Neutrophil (primary cell): ENCODE results near the gene BTBD9.

ENCODE experiments used
- H3K27ac ChIP-seq: fragments of 200-600 bp; sonication (generic); 2 replicates; pipeline ENCODE4 v1.5.1; 2016; ENCODE audit warnings: mild to moderate bottlenecking, moderate library complexity
- H3K27me3 ChIP-seq: fragments of 200-600 bp; sonication (generic); 2 replicates; pipeline ENCODE4 v1.6.0; 2016; ENCODE audit warnings: mild to moderate bottlenecking
- H3K36me3 ChIP-seq: fragments of 200-600 bp; sonication (generic); 2 replicates; pipeline ENCODE4 v1.5.1; 2017
- H3K4me1 ChIP-seq, 2 experiments: fragments of 200-600 bp in 1 of 2; sonication (generic) in 1 of 2; 1 replicate in 1 of 2; 2 replicates in 1 of 2; pipeline versions ENCODE4 v1.5.1 to v1.6.1; 2013 to 2016; ENCODE audit warnings: low read depth in 1 of 2, low read length in 1 of 2, mild to moderate bottlenecking in 1 of 2, moderate library complexity in 1 of 2; ENCODE audit not compliant: control insufficient read depth in 1 of 2, insufficient read depth in 1 of 2
- H3K4me3 ChIP-seq, 2 experiments: fragments of 200-600 bp in 1 of 2; sonication (generic) in 1 of 2; 1 replicate in 1 of 2; 2 replicates in 1 of 2; pipeline ENCODE4 v1.5.1; 2013 to 2016; ENCODE audit warnings: low read depth in 1 of 2, low read length in 1 of 2, mild to moderate bottlenecking in 1 of 2, moderate library complexity in 1 of 2
- H3K9me3 ChIP-seq: fragments of 200-600 bp; sonication (generic); 2 replicates; pipeline ENCODE4 v1.5.1; 2016
- TF ChIP-seq, protein P1 (sequence below): fragments of 200-600 bp; sonication (generic); IDR thresholded peaks from 2 replicates; pipeline ENCODE4 v1.5.1; 2016; ENCODE audit warnings: antibody characterized with exemption

Gene BTBD9

DNA sequence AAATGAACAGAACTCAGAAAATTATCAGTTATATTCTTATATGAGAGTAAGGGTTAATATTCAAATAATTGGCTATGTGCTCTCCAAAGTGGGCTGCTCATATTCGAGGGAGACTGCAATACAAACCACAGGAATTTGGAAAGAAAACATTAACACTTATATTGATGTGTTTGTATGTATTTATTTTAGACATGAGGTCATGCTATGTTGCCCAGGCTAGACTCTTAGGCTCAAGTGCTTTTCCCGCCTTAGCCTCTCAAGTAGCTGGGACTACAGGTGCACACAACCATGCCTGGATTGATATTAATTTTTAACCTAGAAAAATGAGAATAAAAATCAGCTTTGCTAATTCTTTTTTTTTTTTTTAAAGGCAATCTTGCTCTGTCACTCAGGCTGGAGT lies 35.0 kb downstream of the BTBD9 start:
- Histone ChIP-seq H3K4me1 (no peaks in the 10 kb centered on the region), H3K27ac (no peak overlapping the region), H3K36me3 (no peaks in the 10 kb centered on the region), H3K4me3 (no peak overlapping the region), H3K27me3 (no peaks in the 10 kb centered on the region), H3K9me3 (no peaks in the 10 kb centered on the region)
- TF ChIP-seq, protein P1, sequence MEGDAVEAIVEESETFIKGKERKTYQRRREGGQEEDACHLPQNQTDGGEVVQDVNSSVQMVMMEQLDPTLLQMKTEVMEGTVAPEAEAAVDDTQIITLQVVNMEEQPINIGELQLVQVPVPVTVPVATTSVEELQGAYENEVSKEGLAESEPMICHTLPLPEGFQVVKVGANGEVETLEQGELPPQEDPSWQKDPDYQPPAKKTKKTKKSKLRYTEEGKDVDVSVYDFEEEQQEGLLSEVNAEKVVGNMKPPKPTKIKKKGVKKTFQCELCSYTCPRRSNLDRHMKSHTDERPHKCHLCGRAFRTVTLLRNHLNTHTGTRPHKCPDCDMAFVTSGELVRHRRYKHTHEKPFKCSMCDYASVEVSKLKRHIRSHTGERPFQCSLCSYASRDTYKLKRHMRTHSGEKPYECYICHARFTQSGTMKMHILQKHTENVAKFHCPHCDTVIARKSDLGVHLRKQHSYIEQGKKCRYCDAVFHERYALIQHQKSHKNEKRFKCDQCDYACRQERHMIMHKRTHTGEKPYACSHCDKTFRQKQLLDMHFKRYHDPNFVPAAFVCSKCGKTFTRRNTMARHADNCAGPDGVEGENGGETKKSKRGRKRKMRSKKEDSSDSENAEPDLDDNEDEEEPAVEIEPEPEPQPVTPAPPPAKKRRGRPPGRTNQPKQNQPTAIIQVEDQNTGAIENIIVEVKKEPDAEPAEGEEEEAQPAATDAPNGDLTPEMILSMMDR = no peak

DNA sequence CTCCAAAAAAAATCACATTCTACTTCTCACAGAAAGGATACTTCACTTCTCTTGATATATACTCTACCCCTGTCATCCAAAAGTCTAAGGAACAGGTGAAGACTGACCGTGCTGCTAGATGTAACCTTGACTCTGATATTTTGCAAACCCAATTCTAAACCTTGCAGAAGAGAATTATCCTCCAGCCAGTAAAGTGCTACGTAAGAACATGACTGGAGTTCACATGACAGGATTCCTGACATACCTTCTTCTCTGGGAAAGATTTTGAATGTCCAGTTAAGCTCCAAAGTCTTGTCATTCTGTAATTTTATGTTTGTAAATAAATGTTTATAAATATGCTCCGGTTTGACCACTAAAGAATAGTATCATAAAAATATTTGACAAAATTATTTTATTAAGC lies 35.8 kb downstream of the BTBD9 start:
- Histone ChIP-seq H3K9me3 (no peaks in the 10 kb centered on the region), H3K4me3 (no peak overlapping the region), H3K36me3 (no peaks in the 10 kb centered on the region), H3K27ac (no peak overlapping the region), H3K4me1 (no peaks in the 10 kb centered on the region), H3K27me3 (no peaks in the 10 kb centered on the region)
- TF ChIP-seq, protein P1 = no peak

DNA sequence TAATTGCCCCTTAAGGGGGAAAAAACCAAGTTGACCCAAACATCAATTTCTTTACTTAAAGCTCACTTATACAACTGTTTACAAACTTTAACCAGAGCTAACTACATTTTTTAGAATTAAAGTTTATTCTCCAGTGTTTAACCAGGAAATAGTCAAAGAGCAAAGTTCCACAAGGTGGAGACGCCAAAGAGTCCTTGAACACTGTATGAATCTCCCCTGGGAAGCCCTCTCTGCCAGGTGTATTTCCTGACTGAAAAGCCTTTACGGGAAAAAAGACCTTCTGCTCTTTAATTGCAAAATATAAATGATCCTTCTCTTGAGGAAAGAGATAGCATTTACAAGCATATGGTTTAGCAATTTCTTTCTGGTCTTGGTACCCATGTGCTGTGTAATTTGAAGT lies 36.2 kb downstream of the BTBD9 start:
- no peaks in the 10 kb centered on the region for H3K27me3 ChIP-seq
- TF ChIP-seq, protein P1 = no peak
- no peaks in the 10 kb centered on the region for H3K9me3 ChIP-seq
- no peaks in the 10 kb centered on the region for H3K36me3 ChIP-seq
- H3K27ac ChIP-seq = no peak overlapping the region
- H3K4me1 ChIP-seq = no peaks in the 10 kb centered on the region
- no peak overlapping the region for H3K4me3 ChIP-seq

DNA sequence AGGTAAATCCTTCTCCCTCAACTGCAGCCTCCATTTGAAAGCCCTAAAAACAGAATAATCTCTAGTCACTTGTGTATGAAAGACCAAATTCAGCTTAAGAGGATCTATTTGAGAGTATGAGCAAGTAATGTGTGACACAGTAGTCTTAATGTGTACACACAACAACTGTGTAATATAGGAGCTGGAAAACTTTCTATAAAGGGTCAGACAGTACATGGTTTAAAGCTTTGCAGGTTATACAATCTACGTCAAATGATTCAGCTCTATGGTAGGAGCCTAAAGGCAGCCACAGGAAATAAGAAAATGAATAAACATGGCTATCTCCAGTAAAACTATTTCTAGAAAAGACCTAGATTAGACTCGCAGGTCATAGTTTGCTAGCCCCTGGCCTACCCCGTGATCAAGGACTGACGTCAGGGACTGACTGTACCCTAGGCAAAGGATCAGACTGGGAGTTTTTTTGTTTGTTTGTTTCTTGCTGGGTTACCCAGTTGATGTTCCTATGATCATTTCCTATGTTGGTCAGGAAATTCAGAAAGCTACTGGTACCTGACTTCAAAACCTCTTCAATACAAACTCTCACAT lies 39.7 kb downstream of the BTBD9 start:
- Histone ChIP-seq H3K4me3 (no peak overlapping the region), H3K27ac (no peak overlapping the region), H3K4me1 (no peaks in the 10 kb centered on the region), H3K9me3 (no peaks in the 10 kb centered on the region), H3K36me3 (no peaks in the 10 kb centered on the region), H3K27me3 (no peaks in the 10 kb centered on the region)
- TF ChIP-seq, protein P1 = no peak

DNA sequence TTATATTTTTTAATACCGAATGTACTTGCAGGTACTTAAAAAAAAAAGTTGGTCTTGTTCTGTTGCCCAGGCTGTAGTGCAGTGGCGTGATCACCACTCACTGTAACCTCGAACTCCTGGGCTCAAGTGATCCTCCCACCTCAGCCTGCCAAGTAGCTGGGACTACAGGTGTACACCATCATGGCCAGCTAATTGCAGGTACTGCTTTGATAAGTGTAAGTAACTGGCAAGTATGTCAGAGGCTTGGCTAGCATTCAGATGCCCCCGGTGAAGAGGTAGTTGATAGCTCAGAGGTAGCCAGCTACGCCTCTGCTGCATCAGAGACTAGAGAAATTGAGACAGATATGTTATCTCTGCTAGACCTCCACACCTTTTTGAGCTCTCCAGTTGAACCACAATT lies 40.5 kb downstream of the BTBD9 start:
- no peaks in the 10 kb centered on the region for H3K4me1 ChIP-seq
- no peak overlapping the region for H3K4me3 ChIP-seq
- H3K9me3 ChIP-seq = no peaks in the 10 kb centered on the region
- no peaks in the 10 kb centered on the region for H3K36me3 ChIP-seq
- TF ChIP-seq, protein P1 = no peak
- no peak overlapping the region for H3K27ac ChIP-seq
- H3K27me3 ChIP-seq = no peaks in the 10 kb centered on the region
